ENCODE data around the gene TMEM95.

GRCh38 chr17:7384489-7385081 lies 29.6 kb downstream of the TMEM95 start:
- TF ChIP-seq NFIC (IDR thresholded peaks at IDR 0.05) (no peak), ZBTB7A (IDR thresholded peaks at IDR 0.05; ENCODE audit: low read depth) (no peak), REST (IDR thresholded peaks at IDR 0.05; ENCODE audit: low read depth) (no peak), RAD21 (IDR thresholded peaks at IDR 0.05; ENCODE audit: low read depth) (no peak), TCF12 (IDR thresholded peaks at IDR 0.05; ENCODE audit: low read depth) (no peak)
